Hepatocyte (in vitro differentiated cells): ENCODE results near the gene NRG3. TPM values are rescaled to one million over a fixed set of nuclear protein-coding genes. Genes with fewer than 3 reads are reported as not detected.

ENCODE experiments used
- DNase-seq: peaks from one replicate; pipeline ENCODE4 v3.0.0-alpha.2; 2016; ENCODE audit warnings: low spot score
- H2AFZ ChIP-seq: fragments of 200-600 bp; sonication (generic); 2 replicates; pipeline ENCODE4 v1.6.0; 2016; ENCODE audit warnings: antibody characterized with exemption, mild to moderate bottlenecking
- H3K27ac ChIP-seq: fragments of 200-600 bp; sonication (generic); 2 replicates; pipeline ENCODE4 v1.5.1; 2016; ENCODE audit warnings: mild to moderate bottlenecking
- H3K27me3 ChIP-seq: fragments of 200-600 bp; sonication (generic); 2 replicates; pipeline ENCODE4 v1.6.1; 2016
- H3K36me3 ChIP-seq: fragments of 200-600 bp; sonication (generic); replicated peaks from 2 replicates; pipeline ENCODE4 v1.5.1; 2016; ENCODE audit warnings: low read depth; ENCODE audit not compliant: insufficient read depth
- H3K4me1 ChIP-seq: fragments of 200-600 bp; sonication (generic); 2 replicates; pipeline ENCODE4 v1.5.1; 2016; ENCODE audit warnings: mild to moderate bottlenecking, moderate library complexity; ENCODE audit not compliant: insufficient read depth
- H3K4me2 ChIP-seq: fragments of 200-600 bp; sonication (generic); 2 replicates; pipeline ENCODE4 v1.6.0; 2016
- H3K4me3 ChIP-seq: fragments of 200-600 bp; sonication (generic); 2 replicates; pipeline ENCODE4 v1.5.1; 2016; ENCODE audit warnings: mild to moderate bottlenecking
- H3K79me2 ChIP-seq: fragments of 200-600 bp; sonication (generic); 2 replicates; pipeline ENCODE4 v1.6.0; 2017; ENCODE audit warnings: mild to moderate bottlenecking
- H3K9me2 ChIP-seq: fragments of 200-600 bp; sonication (generic); replicated peaks from 2 replicates; pipeline ENCODE4 v1.6.0; 2017; ENCODE audit warnings: mild to moderate bottlenecking; ENCODE audit not compliant: insufficient read depth
- H3K9me3 ChIP-seq: fragments of 200-600 bp; sonication (generic); 2 replicates; pipeline ENCODE4 v1.5.1; 2016; ENCODE audit warnings: low read depth, mild to moderate bottlenecking
- H4K20me1 ChIP-seq: fragments of 200-600 bp; sonication (generic); 2 replicates; pipeline ENCODE4 v1.6.0; 2016; ENCODE audit warnings: mild to moderate bottlenecking; ENCODE audit not compliant: insufficient read depth, poor library complexity, severe bottlenecking
- CTCF ChIP-seq: fragments of 200-600 bp; sonication (generic); IDR thresholded peaks from 2 replicates; pipeline ENCODE4 v1.5.1; 2016; ENCODE audit warnings: antibody characterized with exemption, mild to moderate bottlenecking; ENCODE audit not compliant: poor library complexity
- EZH2 ChIP-seq: fragments of 200-600 bp; sonication (generic); IDR thresholded peaks from 2 replicates; pipeline ENCODE4 v1.6.1; 2016; ENCODE audit warnings: antibody characterized with exemption, mild to moderate bottlenecking, borderline replicate concordance
- EZH2phosphoT487 ChIP-seq: fragments of 200-600 bp; sonication (generic); IDR thresholded peaks from one replicate; pipeline ENCODE4 v1.6.1; 2018; ENCODE audit warnings: antibody characterized with exemption, mild to moderate bottlenecking, low read depth, moderate library complexity; ENCODE audit not compliant: unreplicated experiment, severe bottlenecking
- WGBS: methylation state at CpG from one replicate; pipeline ENCODE4 v1.1.6; 2016; ENCODE audit warnings: low lambda C conversion rate; ENCODE audit errors: missing lambda C conversion rate; 5-methylcytosine and 5-hydroxymethylcytosine counted together
- polyA plus RNA-seq: library from polyadenylated mRNA; unstranded; fragments of >200 nt; fragmentation: Nextera tagmentation; extraction: Ambion mirVana; gene quantifications from 2 replicates; pipeline ENCODE4 v1.2.1, GENCODE V29; 2016
- total RNA-seq: library from RNA; depleted of rRNA; stranded (reverse); fragments of >200 nt; gene quantifications from 2 replicates; pipeline ENCODE4 v1.2.3, GENCODE V29; 2014

The NRG3 gene
- total and polyA plus RNA-seq, 2 experiments from 2014 or later: 0.57 to 2.0 TPM

DNA sequence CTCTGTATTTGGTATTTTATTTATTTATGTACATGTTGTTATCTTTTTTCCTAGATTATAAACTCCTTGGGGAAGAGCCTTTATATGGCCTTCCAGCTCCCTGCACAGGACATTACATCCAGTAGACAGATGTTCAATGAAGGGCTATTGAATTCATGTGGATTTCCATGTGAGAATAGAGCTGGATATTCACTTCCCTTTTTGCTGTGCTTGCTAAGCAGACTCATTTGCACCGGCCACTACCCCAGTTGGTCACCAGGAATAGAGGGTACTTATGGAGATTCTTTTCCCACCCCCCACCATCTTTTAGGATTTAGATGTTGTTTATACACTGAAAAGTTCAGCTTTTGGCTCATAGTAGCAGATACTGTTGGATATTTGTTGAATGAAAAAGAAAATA is 374.1 kb downstream of the NRG3 start:
- H2AFZ ChIP-seq: no peak overlapping the region
- no peaks in the 10 kb centered on the region for H3K27me3 ChIP-seq
- no peaks in the 10 kb centered on the region for H3K9me3 ChIP-seq
- no peaks in the 10 kb centered on the region for H3K9me2 ChIP-seq
- no peaks in the 10 kb centered on the region for H3K36me3 ChIP-seq
- no peak overlapping the region for H3K4me3 ChIP-seq
- no peak for TF ChIP-seq EZH2phosphoT487
- TF ChIP-seq CTCF: no peak
- TF ChIP-seq EZH2: no peak
- H3K27ac ChIP-seq: no peak overlapping the region
- WGBS: 89% methylated on average over 1 of the region's 1 CpG
- H3K4me2 ChIP-seq: no peak overlapping the region
- no peaks in the 10 kb centered on the region for H3K79me2 ChIP-seq
- H4K20me1 ChIP-seq: no peaks in the 10 kb centered on the region
- no peak for DNase-seq
- H3K4me1 ChIP-seq: no peaks in the 10 kb centered on the region

DNA sequence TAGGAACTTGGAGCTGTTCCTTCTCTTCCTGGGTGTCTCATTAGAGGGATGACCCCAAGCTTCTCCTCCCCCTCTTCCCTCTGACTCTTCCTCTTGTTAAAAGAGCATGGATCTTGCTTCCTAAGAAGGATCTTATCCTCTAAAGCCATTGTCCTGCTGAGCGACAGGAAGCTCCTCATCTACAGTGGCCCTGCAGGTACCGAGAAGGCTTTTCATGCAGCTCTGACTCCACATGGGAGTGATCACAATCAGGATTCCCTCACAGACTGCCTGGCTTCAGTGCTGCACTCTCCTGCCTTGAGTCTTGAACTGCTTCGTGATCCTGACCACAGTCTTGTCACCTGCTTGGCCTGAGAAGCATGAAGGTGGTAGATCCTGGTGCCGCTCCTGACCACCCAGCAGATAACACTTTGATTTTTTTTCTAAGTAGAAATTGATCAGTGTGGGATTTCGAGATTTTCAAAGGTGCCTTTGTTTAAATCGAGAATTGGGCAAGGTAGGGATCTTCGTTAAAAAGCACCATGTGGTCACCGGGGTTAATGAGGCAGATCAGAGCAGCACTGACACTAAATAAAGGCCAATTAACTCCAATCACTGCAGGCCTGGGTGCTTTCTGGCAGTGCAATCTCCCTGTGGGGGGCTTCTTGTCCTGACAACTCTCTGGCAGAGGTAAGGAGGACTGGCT is 376.4 kb downstream of the NRG3 start:
- H4K20me1 ChIP-seq: no peaks in the 10 kb centered on the region
- DNase-seq: no peak
- no peaks in the 10 kb centered on the region for H3K36me3 ChIP-seq
- no peak for TF ChIP-seq EZH2
- TF ChIP-seq EZH2phosphoT487: no peak
- no peak for TF ChIP-seq CTCF
- no peak overlapping the region for H3K4me3 ChIP-seq
- H3K27ac ChIP-seq: no peak overlapping the region
- H3K9me3 ChIP-seq: no peaks in the 10 kb centered on the region
- H3K27me3 ChIP-seq: no peaks in the 10 kb centered on the region
- no peaks in the 10 kb centered on the region for H3K79me2 ChIP-seq
- no peak overlapping the region for H2AFZ ChIP-seq
- no peaks in the 10 kb centered on the region for H3K4me1 ChIP-seq
- H3K4me2 ChIP-seq: no peak overlapping the region
- WGBS: 76% methylated on average over 8 of the region's 8 CpGs
- H3K9me2 ChIP-seq: no peaks in the 10 kb centered on the region

DNA sequence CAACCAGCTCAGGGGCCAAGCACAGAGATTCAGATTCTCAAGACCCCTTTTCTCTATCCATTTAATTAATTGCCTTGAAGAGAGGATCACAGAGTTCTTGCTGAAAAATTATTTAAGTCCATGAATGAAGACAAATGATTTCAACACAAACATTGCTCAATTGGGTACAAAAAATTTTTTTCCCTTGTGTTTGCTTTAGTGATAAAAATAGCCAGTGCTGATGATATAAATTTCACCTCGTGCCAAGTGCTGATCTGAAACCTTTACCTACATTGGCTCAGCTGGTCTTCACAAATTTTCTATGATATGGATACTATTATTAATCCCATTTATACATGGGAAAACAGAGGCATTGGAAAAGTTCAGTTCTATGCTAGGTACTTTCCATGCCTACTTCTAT is 377.1 kb downstream of the NRG3 start:
- 57% methylated on average over 1 of the region's 1 CpG for WGBS
- H3K9me2 ChIP-seq: no peaks in the 10 kb centered on the region
- no peak overlapping the region for H3K27ac ChIP-seq

More for the DNA sequence above, 377.1 kb downstream of the NRG3 start:
- no peak for DNase-seq
- no peak overlapping the region for H3K4me2 ChIP-seq
- no peaks in the 10 kb centered on the region for H3K36me3 ChIP-seq
- H2AFZ ChIP-seq: no peak overlapping the region
- H4K20me1 ChIP-seq: no peaks in the 10 kb centered on the region
- H3K4me1 ChIP-seq: no peaks in the 10 kb centered on the region
- H3K79me2 ChIP-seq: no peaks in the 10 kb centered on the region
- TF ChIP-seq EZH2 (no peak), CTCF (no peak), EZH2phosphoT487 (no peak)
- H3K9me3 ChIP-seq: no peaks in the 10 kb centered on the region
- no peak overlapping the region for H3K4me3 ChIP-seq
- no peaks in the 10 kb centered on the region for H3K27me3 ChIP-seq
